Measurements from ENCODE around the gene LRRC32. TPM values are rescaled to one million over a fixed set of nuclear protein-coding genes. Genes with fewer than 3 reads are reported as not detected.

Gene LRRC32
- total RNA-seq, 1 experiment from 2014 or later = not detected

DNA sequence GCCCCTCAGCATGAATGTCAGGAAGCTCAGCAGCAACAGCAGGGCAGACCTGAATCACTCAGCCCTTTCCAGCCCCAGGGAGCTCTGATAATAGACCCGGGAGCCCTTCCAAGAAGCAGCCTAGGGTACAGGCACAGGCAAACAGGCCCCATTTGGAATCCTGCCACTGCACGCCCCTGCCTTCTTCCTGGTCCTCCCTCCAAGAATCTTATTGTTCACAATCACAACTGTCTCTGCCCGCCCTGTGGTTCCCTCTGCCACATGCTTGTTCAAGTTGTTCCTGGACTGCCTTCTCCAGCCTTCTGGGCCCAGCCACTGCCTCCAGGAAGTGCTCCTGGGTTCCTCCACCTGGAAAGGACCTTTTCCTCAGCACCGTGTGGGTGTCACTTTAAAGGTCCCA is 54.6 kb downstream of the LRRC32 start:
- Histone ChIP-seq H2AFZ (ENCODE audit: low read length) (no peak overlapping the region), H3F3A (ENCODE audit: low read length, unreplicated experiment) (no peaks in the 10 kb centered on the region), H3K9me2 (replicated peaks; ENCODE audit: low read length) (no peaks in the 10 kb centered on the region), H3K9me3 (ENCODE audit: low read length) (no peaks in the 10 kb centered on the region), H3K36me3 (ENCODE audit: low read depth, low read length) (no peaks in the 10 kb centered on the region), H3K4me2 (ENCODE audit: low read length) (no peak overlapping the region), H3K79me2 (ENCODE audit: low read length) (no peaks in the 10 kb centered on the region), H4K20me1 (ENCODE audit: low read length) (no peaks in the 10 kb centered on the region), H3K4me3 (ENCODE audit: low read length) (no peak overlapping the region), H3K4me1 (ENCODE audit: insufficient read depth, low read length) (0 out of 2 replicates have a peak, but pooled peaks cover 7% of the 10 kb centered on the region), H3K9ac (ENCODE audit: low read length) (no peak overlapping the region), H3K27me3 (ENCODE audit: low read length) (no peaks in the 10 kb centered on the region), H3K27ac (ENCODE audit: low read length) (no peak overlapping the region)
- TF ChIP-seq, protein P1, sequence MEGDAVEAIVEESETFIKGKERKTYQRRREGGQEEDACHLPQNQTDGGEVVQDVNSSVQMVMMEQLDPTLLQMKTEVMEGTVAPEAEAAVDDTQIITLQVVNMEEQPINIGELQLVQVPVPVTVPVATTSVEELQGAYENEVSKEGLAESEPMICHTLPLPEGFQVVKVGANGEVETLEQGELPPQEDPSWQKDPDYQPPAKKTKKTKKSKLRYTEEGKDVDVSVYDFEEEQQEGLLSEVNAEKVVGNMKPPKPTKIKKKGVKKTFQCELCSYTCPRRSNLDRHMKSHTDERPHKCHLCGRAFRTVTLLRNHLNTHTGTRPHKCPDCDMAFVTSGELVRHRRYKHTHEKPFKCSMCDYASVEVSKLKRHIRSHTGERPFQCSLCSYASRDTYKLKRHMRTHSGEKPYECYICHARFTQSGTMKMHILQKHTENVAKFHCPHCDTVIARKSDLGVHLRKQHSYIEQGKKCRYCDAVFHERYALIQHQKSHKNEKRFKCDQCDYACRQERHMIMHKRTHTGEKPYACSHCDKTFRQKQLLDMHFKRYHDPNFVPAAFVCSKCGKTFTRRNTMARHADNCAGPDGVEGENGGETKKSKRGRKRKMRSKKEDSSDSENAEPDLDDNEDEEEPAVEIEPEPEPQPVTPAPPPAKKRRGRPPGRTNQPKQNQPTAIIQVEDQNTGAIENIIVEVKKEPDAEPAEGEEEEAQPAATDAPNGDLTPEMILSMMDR (conservative IDR thresholded peaks at IDR 0.05; ENCODE audit: low read depth, low read length) = no peak
- TF ChIP-seq EZH2 (IDR thresholded peaks at IDR 0.05; ENCODE audit: low read length, unreplicated experiment) (no peak), EZH2phosphoT487 (IDR thresholded peaks at IDR 0.05; ENCODE audit: borderline replicate concordance, low read length) (no peak)
- ATAC-seq (no peak; the same call in 1 of the 2 replicates), DNase-seq (no peak)
- POLR2A ChIA-PET (ENCODE audit: unreplicated experiment) = no interaction called here
- BruUV-seq (replicated peaks) = no TSS peak
- intact Hi-C loops (cut with micrococcal nuclease) = no loop called here
- CTCF ChIA-PET = no interaction called here

- Histone ChIP-seq H4K20me1 (ENCODE audit: low read length) (no peaks in the 10 kb centered on the region), H3K4me3 (ENCODE audit: low read length) (no peak overlapping the region), H3F3A (ENCODE audit: low read length, unreplicated experiment) (no peaks in the 10 kb centered on the region), H3K9me2 (replicated peaks; ENCODE audit: low read length) (no peaks in the 10 kb centered on the region), H3K36me3 (ENCODE audit: low read depth, low read length) (no peaks in the 10 kb centered on the region), H3K9me3 (ENCODE audit: low read length) (no peaks in the 10 kb centered on the region), H2AFZ (ENCODE audit: low read length) (no peak overlapping the region), H3K27me3 (ENCODE audit: low read length) (no peaks in the 10 kb centered on the region), H3K9ac (ENCODE audit: low read length) (no peak overlapping the region), H3K27ac (ENCODE audit: low read length) (no peak overlapping the region), H3K79me2 (ENCODE audit: low read length) (no peaks in the 10 kb centered on the region), H3K4me2 (ENCODE audit: low read length) (no peak overlapping the region), H3K4me1 (ENCODE audit: insufficient read depth, low read length) (no peaks in the 10 kb centered on the region)
- DNase-seq (no peak), ATAC-seq (no peak)
- ChIA-PET POLR2A (ENCODE audit: unreplicated experiment) (no interaction called here), CTCF (no interaction called here)
- no TSS peak for BruUV-seq (replicated peaks)
- TF ChIP-seq EZH2phosphoT487 (IDR thresholded peaks at IDR 0.05; ENCODE audit: borderline replicate concordance, low read length) (no peak), EZH2 (IDR thresholded peaks at IDR 0.05; ENCODE audit: low read length, unreplicated experiment) (no peak)
- TF ChIP-seq, protein P1 (conservative IDR thresholded peaks at IDR 0.05; ENCODE audit: low read depth, low read length) = no peak
- intact Hi-C loops (cut with micrococcal nuclease) = no loop called here
Observed at GRCh38 chr11:76614471-76615179, 55.9 kb downstream of the LRRC32 start.

DNA sequence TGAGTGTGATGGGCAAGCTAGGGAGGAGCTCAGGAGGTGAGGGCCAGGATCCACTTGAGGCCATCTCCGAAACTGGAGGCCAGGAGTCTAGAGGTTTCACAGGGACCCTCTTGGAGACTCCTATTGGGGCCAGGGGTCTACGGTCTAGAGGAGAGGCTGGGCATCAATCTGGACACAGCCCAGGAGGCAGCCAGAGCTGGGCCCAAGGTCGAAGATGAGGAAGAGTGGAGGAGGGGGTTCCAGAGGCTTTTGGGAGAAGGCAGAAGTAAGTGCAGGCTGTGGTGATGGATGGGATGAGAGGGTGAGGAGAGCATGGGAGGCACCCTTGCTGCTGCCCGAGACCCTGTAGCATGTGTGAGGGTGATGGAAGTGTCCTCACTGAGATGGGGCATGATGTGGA is 56.6 kb downstream of the LRRC32 start:
- no peak overlapping the region for H3K9ac ChIP-seq (ENCODE audit: low read length)
- H3K9me3 ChIP-seq (ENCODE audit: low read length) = no peaks in the 10 kb centered on the region
- no peaks in the 10 kb centered on the region for H3F3A ChIP-seq (ENCODE audit: low read length, unreplicated experiment)
- TF ChIP-seq EZH2 (IDR thresholded peaks at IDR 0.05; ENCODE audit: low read length, unreplicated experiment) (no peak), EZH2phosphoT487 (IDR thresholded peaks at IDR 0.05; ENCODE audit: borderline replicate concordance, low read length) (no peak)
- TF ChIP-seq, protein P1 (conservative IDR thresholded peaks at IDR 0.05; ENCODE audit: low read depth, low read length) = no peak
- no TSS peak for BruUV-seq (replicated peaks)
- no peaks in the 10 kb centered on the region for H4K20me1 ChIP-seq (ENCODE audit: low read length)
- no peaks in the 10 kb centered on the region for H3K9me2 ChIP-seq (replicated peaks; ENCODE audit: low read length)
- DNase-seq (no peak), ATAC-seq (no peak)
- H3K4me2 ChIP-seq (ENCODE audit: low read length) = no peak overlapping the region
- POLR2A ChIA-PET (ENCODE audit: unreplicated experiment) = no interaction called here
- intact Hi-C loops (cut with micrococcal nuclease) = no loop called here
- no peaks in the 10 kb centered on the region for H3K79me2 ChIP-seq (ENCODE audit: low read length)
- H3K4me1 ChIP-seq (ENCODE audit: insufficient read depth, low read length) = no peaks in the 10 kb centered on the region
- H3K4me3 ChIP-seq (ENCODE audit: low read length) = no peak overlapping the region
- CTCF ChIA-PET = no interaction called here
- no peaks in the 10 kb centered on the region for H3K36me3 ChIP-seq (ENCODE audit: low read depth, low read length)
- no peaks in the 10 kb centered on the region for H3K27me3 ChIP-seq (ENCODE audit: low read length)
- H2AFZ ChIP-seq (ENCODE audit: low read length) = no peak overlapping the region
- H3K27ac ChIP-seq (ENCODE audit: low read length) = no peak overlapping the region

Data from PC-3 (cell line).